Sigmoid colon (tissue), 7 donors: ENCODE results near the gene PRCD. TPM values are rescaled to one million over a fixed set of nuclear protein-coding genes. Genes with fewer than 3 reads are reported as not detected.
A peak's percentile ranks its signal among the peaks of the same experiment; 100 is the strongest.

Experiments used
- DNase-seq: peaks from one replicate; pipeline ENCODE4 v3.0.0-alpha.2; 2019
- H3K27ac ChIP-seq, 4 donors: fragments of 200-600 bp; sonication (generic); one replicate each; pipeline ENCODE4 v1.5.1; 2016 to 2019; ENCODE audit warnings: mild to moderate bottlenecking in 1 of 4
- H3K27me3 ChIP-seq, 3 donors: fragments of 200-600 bp; sonication (generic); one replicate each; pipeline ENCODE4 v1.5.1; 2019; ENCODE audit warnings: mild to moderate bottlenecking in 1 of 3
- H3K36me3 ChIP-seq, 4 donors: fragments of 200-600 bp; sonication (generic); one replicate each; pipeline ENCODE4 v1.5.1; 2016 to 2019
- H3K4me1 ChIP-seq, 4 donors: fragments of 200-600 bp; sonication (generic); one replicate each; pipeline ENCODE4 v1.5.1; 2017 to 2019
- H3K4me3 ChIP-seq, 4 donors: fragments of 200-600 bp; sonication (generic); one replicate each; pipeline ENCODE4 v1.5.1; 2017 to 2019; ENCODE audit warnings: mild to moderate bottlenecking in 2 of 4, moderate library complexity in 1 of 4
- H3K9me3 ChIP-seq, 4 donors: fragments of 200-600 bp in 3 of 4; sonication (generic) in 3 of 4; one replicate each; pipeline versions ENCODE4 v1.5.1 to v1.6.1; 2013 to 2019
- EP300 ChIP-seq, 4 donors: sonication (generic); formaldehyde crosslinking; IDR thresholded peaks; one replicate each; pipeline ENCODE4 v1.6.1; 2017; ENCODE audit warnings: antibody characterized with exemption in 4 of 4
- POLR2A ChIP-seq, 2 donors: fragments of 450-650 bp; IDR thresholded peaks; one replicate each; pipeline ENCODE4 v1.6.1; 2016; ENCODE audit warnings: antibody characterized with exemption in 2 of 2, mild to moderate bottlenecking in 2 of 2, moderate library complexity in 2 of 2
- POLR2AphosphoS5 ChIP-seq, 4 donors: sonication (generic); formaldehyde crosslinking; IDR thresholded peaks; one replicate each; pipeline ENCODE4 v1.6.1; 2017; ENCODE audit warnings: antibody characterized with exemption in 4 of 4
- WGBS, 2 donors: extraction: QIAGEN DNeasy Blood & Tissue Kit; methylation state at CpG; one replicate each; pipeline ENCODE4 v1.1.7; 2013; 5-methylcytosine and 5-hydroxymethylcytosine counted together
- intact Hi-C: fragments of 100-400 bp; cut with DNase I; formaldehyde crosslinking; loops from one replicate; pipeline ENCODE4 v1.15.1; 2023
- polyA plus RNA-seq, 3 donors: library from polyadenylated mRNA; stranded (reverse); fragments of 200-250 nt; gene quantifications; one replicate each; pipeline ENCODE4 v1.2.3, GENCODE V29; 2013
- total RNA-seq, 4 donors: library from RNA; depleted of rRNA; stranded (reverse); fragments of >200 nt; gene quantifications; one replicate each; pipeline ENCODE4 v1.1.0, GENCODE V29; 2016
- TF ChIP-seq, protein P1 (sequence below), 4 experiments: fragments of 450-650 bp in 3 of 4; fragments of 200-600 bp in 1 of 4; IDR thresholded peaks; one replicate each; pipeline ENCODE4 v1.5.1; 2016 to 2019; ENCODE audit warnings: antibody characterized with exemption in 4 of 4, mild to moderate bottlenecking in 3 of 4, moderate library complexity in 2 of 4
- donor health status: healthy with polysubstance abuse.
- donor health status: Bipolar disorder and iron deficiency.
- donor health status: healthy.

The PRCD gene, protein sequence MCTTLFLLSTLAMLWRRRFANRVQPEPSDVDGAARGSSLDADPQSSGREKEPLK
- 1 to 10 TPM; 1.1 to 6.1 (median 3.6) TPM for total RNA-seq
- 1 to 10 TPM in 2 of 3 donors, not detected in 1; 4.8 to 7.1 TPM for polyA plus RNA-seq

DNA sequence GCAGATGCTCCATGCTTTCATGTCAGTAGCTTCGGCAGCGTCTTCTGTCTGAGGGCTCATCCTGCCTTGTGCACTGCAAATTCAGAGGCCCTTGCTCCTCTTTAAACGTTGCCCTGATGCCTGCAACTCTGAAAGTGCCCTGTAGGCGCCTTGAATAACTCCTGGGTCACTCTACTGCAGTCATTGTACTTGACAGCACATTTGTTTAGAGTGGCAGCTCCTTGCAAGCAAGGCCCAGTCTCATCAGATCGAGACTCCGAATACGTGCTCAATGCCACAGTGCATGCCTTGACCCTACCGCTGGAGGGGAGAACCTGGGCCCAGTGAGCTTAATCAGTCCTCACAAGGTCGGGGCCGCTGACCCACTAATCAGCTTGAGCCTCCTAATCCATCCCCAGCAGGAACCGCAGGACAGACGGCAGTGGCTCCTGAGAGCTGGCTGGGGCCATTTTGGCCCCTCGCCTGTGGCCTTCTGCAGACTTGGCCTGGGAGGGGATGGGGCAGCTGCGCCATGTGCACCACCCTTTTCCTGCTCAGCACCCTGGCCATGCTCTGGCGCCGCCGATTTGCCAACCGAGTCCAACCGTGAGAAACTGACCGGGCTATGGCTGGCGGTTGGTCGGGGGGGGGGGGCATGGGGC, at the start of gene PRCD:
TSS of gene PRCD (plus strand) at position 414 of the 641 bp plus-strand sequence. CDS start at position 512, 98 bp downstream.
- Histone ChIP-seq H3K27me3 (peaks cover 14 to 64% (median 53%) of the 10 kb centered on the region in 3 donors), H3K27ac (peak within 1 kb of the TSS; percentile 66 to 79 (median 74)), H3K4me3 (peak within 1 kb of the TSS in 3 of 4 donors; percentile 41 to 54 (median 44)), H3K36me3 (no peaks in the 10 kb centered on the region), H3K4me1 (peaks cover 0 to 54% (median 32%) of the 10 kb centered on the region in 4 donors), H3K9me3 (no peaks in the 10 kb centered on the region)
- TF ChIP-seq POLR2A (IDR thresholded peaks at IDR 0.05) = no peak
- no peak for TF ChIP-seq EP300 (IDR thresholded peaks at IDR 0.05)
- TF ChIP-seq, protein P1, sequence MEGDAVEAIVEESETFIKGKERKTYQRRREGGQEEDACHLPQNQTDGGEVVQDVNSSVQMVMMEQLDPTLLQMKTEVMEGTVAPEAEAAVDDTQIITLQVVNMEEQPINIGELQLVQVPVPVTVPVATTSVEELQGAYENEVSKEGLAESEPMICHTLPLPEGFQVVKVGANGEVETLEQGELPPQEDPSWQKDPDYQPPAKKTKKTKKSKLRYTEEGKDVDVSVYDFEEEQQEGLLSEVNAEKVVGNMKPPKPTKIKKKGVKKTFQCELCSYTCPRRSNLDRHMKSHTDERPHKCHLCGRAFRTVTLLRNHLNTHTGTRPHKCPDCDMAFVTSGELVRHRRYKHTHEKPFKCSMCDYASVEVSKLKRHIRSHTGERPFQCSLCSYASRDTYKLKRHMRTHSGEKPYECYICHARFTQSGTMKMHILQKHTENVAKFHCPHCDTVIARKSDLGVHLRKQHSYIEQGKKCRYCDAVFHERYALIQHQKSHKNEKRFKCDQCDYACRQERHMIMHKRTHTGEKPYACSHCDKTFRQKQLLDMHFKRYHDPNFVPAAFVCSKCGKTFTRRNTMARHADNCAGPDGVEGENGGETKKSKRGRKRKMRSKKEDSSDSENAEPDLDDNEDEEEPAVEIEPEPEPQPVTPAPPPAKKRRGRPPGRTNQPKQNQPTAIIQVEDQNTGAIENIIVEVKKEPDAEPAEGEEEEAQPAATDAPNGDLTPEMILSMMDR (IDR thresholded peaks at IDR 0.05) = no peak
- no peak for TF ChIP-seq POLR2AphosphoS5 (IDR thresholded peaks at IDR 0.05)
- 79 to 84% methylated on average over 22 of the region's 22 CpGs for WGBS, 2 donors
- DNase-seq = no peak
- intact Hi-C loops = no loop called here

DNA sequence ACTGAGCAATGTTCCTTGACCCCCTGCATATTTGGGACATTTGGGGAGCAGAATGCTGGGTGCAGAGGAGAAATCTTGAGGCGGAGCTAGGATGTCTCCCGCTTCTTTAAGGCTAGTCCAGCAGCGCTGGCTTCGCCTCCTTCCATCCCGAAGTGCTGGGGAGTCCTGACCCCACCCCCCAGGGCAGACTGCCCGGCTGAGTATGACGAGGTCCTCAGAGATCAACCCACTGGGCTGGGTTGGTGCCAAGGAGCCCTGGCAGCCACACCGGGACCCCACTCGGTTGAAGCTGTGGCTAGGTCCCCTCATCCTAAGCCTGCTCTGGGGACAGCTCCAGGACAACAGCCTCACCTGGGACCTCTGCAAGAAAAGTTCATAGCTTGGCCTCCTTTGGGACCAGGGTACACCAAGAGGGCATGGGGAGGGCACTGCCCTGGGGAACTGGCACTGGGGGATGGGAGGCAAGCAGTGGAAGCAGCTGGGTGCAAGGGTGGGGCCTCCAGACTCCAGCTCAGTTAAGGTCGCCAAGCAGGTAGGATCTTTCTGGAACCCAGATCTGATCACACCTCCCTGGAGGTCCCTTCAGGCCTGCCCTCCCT, 49.6 kb upstream of the PRCD start:
- 64 to 77% methylated on average over 10 of the region's 10 CpGs for WGBS, 2 donors

DNA sequence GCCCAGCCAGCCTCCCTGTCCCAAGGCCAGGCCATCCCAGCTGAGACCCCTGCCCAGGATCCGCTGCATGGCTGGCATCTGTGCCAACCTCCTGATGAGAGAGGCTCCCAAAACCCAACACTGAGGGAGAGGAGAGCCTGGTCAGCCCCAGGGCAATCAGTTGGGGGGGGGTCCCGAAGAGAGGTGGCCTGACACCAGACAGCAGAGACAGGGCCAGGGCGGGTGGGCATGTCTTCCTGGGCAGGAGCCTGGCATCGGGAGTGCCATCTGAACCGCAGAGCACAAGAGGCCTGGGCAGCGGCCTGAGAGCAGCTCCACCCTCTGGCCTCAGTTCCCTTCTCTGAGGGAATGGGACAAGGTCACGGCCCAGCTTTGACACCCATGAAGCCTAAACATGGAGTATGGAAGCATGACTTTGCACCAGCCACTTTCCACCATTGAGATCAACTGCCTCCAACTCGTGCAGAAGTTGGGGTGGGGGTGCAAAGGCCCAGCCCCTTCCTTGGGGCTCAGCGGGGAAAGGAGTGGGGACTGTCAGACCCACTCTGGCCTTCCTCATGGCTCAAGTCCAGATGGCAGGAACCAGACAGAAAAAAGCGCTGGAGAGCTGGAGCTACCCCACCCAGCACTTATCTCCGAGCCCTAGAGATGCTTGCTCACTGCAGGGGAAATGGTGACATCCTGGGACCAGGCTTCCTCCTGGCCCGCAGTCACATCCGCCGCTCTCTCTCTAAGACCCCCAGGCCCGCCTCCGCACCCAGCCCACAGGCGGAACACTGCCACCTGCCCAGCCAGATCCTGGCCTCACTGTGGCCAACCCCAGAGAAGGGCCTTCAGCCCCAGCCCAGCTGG, 48.3 kb upstream of the PRCD start:
- intact Hi-C loops = no loop called here
- no peaks in the 10 kb centered on the region for H3K27me3 ChIP-seq
- DNase-seq = no peak
- WGBS, 2 donors = 54 to 60% methylated on average over 17 of the region's 17 CpGs
- no peaks in the 10 kb centered on the region for H3K4me1 ChIP-seq
- H3K4me3 ChIP-seq = no peak overlapping the region
- no peaks in the 10 kb centered on the region for H3K36me3 ChIP-seq
- peak overlapping the region; percentile 55 to 70 (median 66) for H3K27ac ChIP-seq
- no peaks in the 10 kb centered on the region for H3K9me3 ChIP-seq
- TF ChIP-seq, protein P1 (IDR thresholded peaks at IDR 0.05) = no peak
- TF ChIP-seq POLR2A (IDR thresholded peaks at IDR 0.05) (no peak), EP300 (IDR thresholded peaks at IDR 0.05) (no peak), POLR2AphosphoS5 (IDR thresholded peaks at IDR 0.05) (no peak)

More for the DNA sequence above, 49.6 kb upstream of the PRCD start:
- H3K27me3 ChIP-seq = no peaks in the 10 kb centered on the region
- no peaks in the 10 kb centered on the region for H3K4me1 ChIP-seq
- H3K4me3 ChIP-seq = no peak overlapping the region
- H3K27ac ChIP-seq = peak overlapping the region in 1 of 4 donors; percentile 70
- H3K36me3 ChIP-seq = no peaks in the 10 kb centered on the region
- TF ChIP-seq, protein P1 (IDR thresholded peaks at IDR 0.05) = no peak
- TF ChIP-seq POLR2A (IDR thresholded peaks at IDR 0.05) = no peak
- TF ChIP-seq POLR2AphosphoS5 (IDR thresholded peaks at IDR 0.05) = no peak
- no peak for TF ChIP-seq EP300 (IDR thresholded peaks at IDR 0.05)
- no peaks in the 10 kb centered on the region for H3K9me3 ChIP-seq
- intact Hi-C loops = no loop called here
- DNase-seq = no peak

DNA sequence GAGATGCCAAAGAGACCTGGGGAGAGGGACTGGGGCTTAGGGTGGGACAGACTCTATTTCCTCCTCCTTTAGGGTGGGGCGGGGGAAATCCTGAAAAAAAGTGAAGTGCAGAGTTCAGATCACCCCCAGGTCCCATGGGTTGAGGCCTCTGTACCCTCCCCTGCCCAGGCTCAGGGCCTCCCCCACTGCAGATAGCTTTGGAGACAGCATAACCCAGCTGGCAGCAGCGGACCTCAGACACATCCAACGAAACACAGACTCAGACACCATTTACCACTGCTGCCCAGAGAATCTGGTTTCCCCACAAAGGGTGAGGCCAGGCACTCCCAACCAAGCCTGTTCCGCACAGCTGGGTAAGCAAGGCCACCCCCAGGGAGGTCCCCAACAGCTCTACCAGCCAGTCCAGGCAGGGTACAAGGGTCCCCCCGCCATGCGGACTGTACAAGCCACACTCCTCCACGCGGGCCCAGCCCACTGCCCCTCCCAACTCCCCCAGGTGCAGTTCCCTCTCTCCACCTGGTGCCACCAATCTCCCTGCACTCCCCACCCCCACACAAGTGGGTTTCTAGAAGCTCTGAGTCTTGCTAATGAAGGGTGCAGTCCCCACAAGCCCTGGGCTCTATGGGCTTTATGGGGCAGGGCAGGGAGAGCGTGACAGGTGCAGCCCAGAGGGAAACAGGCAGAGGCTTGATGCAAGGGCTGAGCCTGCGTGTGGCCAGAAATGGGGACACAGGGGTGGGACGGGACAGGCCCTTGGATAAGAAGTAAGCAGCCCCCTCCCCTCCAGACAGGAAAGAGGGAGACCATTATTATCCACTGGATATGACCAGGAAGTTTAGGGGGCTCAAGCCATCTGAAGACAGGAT, 47.5 kb upstream of the PRCD start:
- no peak for TF ChIP-seq POLR2A (IDR thresholded peaks at IDR 0.05)
- TF ChIP-seq, protein P1 (IDR thresholded peaks at IDR 0.05) = no peak
- no peak for TF ChIP-seq EP300 (IDR thresholded peaks at IDR 0.05)
- TF ChIP-seq POLR2AphosphoS5 (IDR thresholded peaks at IDR 0.05) = no peak
- no peak for DNase-seq
- Histone ChIP-seq H3K36me3 (no peaks in the 10 kb centered on the region), H3K27me3 (no peaks in the 10 kb centered on the region), H3K4me3 (peak overlapping the region in 1 of 4 donors; percentile 2), H3K27ac (peak overlapping the region; percentile 55 to 70 (median 66)), H3K4me1 (peaks cover 0 to 2% (median 0%) of the 10 kb centered on the region in 4 donors), H3K9me3 (no peaks in the 10 kb centered on the region)
- 15 to 32% methylated on average over 11 of the region's 11 CpGs for WGBS, 2 donors
- intact Hi-C loops = no loop called here
